Activated naive CD4-positive, alpha-beta T cell treated with anti-CD3 and anti-CD28 coated beads, Interleukin-2, amount 50 U/mL, for 24 hours (primary cell): ENCODE measurements around the gene ABL1.
"Not testable (repeated sequence)": the region's sequence is repeated elsewhere in the genome, so short reads cannot be mapped to it uniquely, and the experiment has no call there.

ENCODE experiments used
- H3K27ac Mint-ChIP-seq: one replicate; pipeline ENCODE4 v1.8.0; 2021; ENCODE audit warnings: mild to moderate bottlenecking, mixed read lengths
- H3K27me3 Mint-ChIP-seq: one replicate; pipeline ENCODE4 v1.8.0; 2021; ENCODE audit warnings: mixed read lengths
- H3K36me3 Mint-ChIP-seq: one replicate; pipeline ENCODE4 v1.8.0; 2021; ENCODE audit warnings: mixed read lengths
- H3K4me1 Mint-ChIP-seq: one replicate; pipeline ENCODE4 v1.8.0; 2021; ENCODE audit warnings: mixed read lengths
- H3K4me3 Mint-ChIP-seq: one replicate; pipeline ENCODE4 v1.8.0; 2021; ENCODE audit warnings: mild to moderate bottlenecking, mixed read lengths
- H3K9me3 Mint-ChIP-seq: one replicate; pipeline ENCODE4 v1.8.0; 2021; ENCODE audit warnings: mixed read lengths

The ABL1 gene

GRCh38 chr9:130905902-130906734 is 71.1 kb downstream of the ABL1 start:
- H3K36me3 Mint-ChIP-seq, result no peaks in the 10 kb centered on the region
- no peak overlapping the region for H3K27ac Mint-ChIP-seq
- H3K4me3 Mint-ChIP-seq, result no peak overlapping the region
- no peaks in the 10 kb centered on the region for H3K9me3 Mint-ChIP-seq
- no peaks in the 10 kb centered on the region for H3K27me3 Mint-ChIP-seq
- no peaks in the 10 kb centered on the region for H3K4me1 Mint-ChIP-seq

GRCh38 chr9:130906735-130907416 is 71.8 kb downstream of the ABL1 start:
- Mint-ChIP-seq H3K27ac (no peak overlapping the region), H3K27me3 (no peaks in the 10 kb centered on the region), H3K36me3 (no peaks in the 10 kb centered on the region), H3K4me1 (no peaks in the 10 kb centered on the region), H3K4me3 (no peak overlapping the region), H3K9me3 (no peaks in the 10 kb centered on the region)

GRCh38 chr9:130908146-130908877 is 73.3 kb downstream of the ABL1 start:
- Mint-ChIP-seq H3K4me3 (no peak overlapping the region), H3K27me3 (no peaks in the 10 kb centered on the region), H3K9me3 (no peaks in the 10 kb centered on the region), H3K36me3 (no peaks in the 10 kb centered on the region), H3K27ac (no peak overlapping the region), H3K4me1 (no peaks in the 10 kb centered on the region)

GRCh38 chr9:130908878-130909355 is 73.9 kb downstream of the ABL1 start:
- Mint-ChIP-seq H3K9me3 (no peaks in the 10 kb centered on the region), H3K4me3 (no peak overlapping the region), H3K4me1 (no peaks in the 10 kb centered on the region), H3K27ac (no peak overlapping the region), H3K27me3 (no peaks in the 10 kb centered on the region), H3K36me3 (no peaks in the 10 kb centered on the region)

- not testable (repeated sequence) for H3K4me3 Mint-ChIP-seq, H3K27me3 Mint-ChIP-seq, H3K4me1 Mint-ChIP-seq, H3K9me3 Mint-ChIP-seq, H3K27ac Mint-ChIP-seq, H3K36me3 Mint-ChIP-seq
Measured at GRCh38 chr9:130910041-130910440, 75.0 kb downstream of the ABL1 start.

DNA sequence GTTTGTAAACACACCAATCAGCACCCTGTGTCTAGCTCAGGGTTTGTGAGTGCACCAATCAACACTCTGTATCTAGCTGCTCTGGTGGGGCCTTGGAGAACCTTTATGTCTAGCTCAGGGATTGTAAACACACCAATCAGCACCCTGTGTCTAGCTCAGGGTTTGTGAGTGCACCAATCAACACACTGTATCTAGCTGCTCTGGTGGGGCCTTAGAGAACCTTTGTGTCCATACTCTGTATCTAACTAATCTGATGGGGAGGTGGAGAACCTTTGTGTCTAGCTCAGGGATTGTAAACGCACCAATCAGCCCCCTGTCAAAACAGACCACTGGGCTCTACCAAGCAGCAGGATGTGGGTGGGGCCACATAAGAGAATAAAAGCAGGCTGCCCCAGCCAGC is 75.6 kb downstream of the ABL1 start:
- H3K9me3 Mint-ChIP-seq, H3K27ac Mint-ChIP-seq, H3K4me1 Mint-ChIP-seq, H3K4me3 Mint-ChIP-seq, H3K27me3 Mint-ChIP-seq, H3K36me3 Mint-ChIP-seq: not testable (repeated sequence)

GRCh38 chr9:130911254-130912049 is 76.4 kb downstream of the ABL1 start:
- no peaks in the 10 kb centered on the region for H3K4me1 Mint-ChIP-seq
- no peaks in the 10 kb centered on the region for H3K36me3 Mint-ChIP-seq
- no peak overlapping the region for H3K4me3 Mint-ChIP-seq
- no peaks in the 10 kb centered on the region for H3K9me3 Mint-ChIP-seq
- no peak overlapping the region for H3K27ac Mint-ChIP-seq
- H3K27me3 Mint-ChIP-seq, result no peaks in the 10 kb centered on the region

GRCh38 chr9:130912932-130913598 is 78.0 kb downstream of the ABL1 start:
- no peaks in the 10 kb centered on the region for H3K27me3 Mint-ChIP-seq
- H3K4me3 Mint-ChIP-seq, result no peak overlapping the region
- H3K27ac Mint-ChIP-seq, result no peak overlapping the region
- no peaks in the 10 kb centered on the region for H3K36me3 Mint-ChIP-seq
- no peaks in the 10 kb centered on the region for H3K9me3 Mint-ChIP-seq
- H3K4me1 Mint-ChIP-seq, result no peaks in the 10 kb centered on the region

DNA sequence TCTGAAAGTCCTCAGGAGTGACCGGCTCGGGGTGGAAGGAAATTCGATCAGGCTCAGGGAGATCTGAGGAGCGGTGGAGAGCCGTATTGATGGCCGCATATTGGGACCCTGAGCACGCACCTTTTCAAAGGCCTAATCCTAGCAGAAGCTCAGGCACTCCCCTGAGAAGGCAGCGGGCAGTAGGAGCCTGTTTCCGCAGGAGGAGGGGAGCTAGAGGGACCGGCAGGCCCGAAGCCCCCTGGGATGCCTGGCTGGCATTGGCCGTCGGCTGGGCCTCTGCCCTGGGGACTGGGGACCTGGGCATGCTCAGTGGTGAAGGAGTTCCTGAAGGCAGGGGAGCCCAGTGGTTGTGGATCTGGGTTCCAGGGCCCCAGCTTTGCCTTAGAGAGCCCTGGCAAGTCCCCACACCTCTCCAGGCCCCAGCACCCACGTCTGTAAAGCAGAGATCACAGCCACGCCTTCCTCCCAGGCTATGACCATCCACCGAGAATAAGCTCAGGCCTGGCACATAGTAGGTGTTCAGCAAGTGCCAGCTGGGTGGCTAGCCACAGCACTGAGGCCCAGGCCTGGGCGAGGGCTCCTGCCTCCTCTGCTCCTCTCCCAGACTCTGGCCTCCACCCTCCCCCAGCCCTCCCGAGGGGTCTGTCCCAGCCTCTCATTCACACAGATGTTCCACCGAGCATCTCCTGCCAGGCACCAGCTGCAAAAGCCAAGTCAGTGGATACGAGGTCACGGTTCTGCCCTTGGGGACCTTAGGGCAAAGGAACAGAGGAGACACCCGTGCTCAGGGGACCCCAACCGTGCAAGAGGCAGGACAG is 78.8 kb downstream of the ABL1 start:
- Mint-ChIP-seq H3K27ac (no peak overlapping the region), H3K36me3 (no peaks in the 10 kb centered on the region), H3K4me3 (no peak overlapping the region), H3K9me3 (no peaks in the 10 kb centered on the region), H3K27me3 (no peaks in the 10 kb centered on the region), H3K4me1 (no peaks in the 10 kb centered on the region)

GRCh38 chr9:130914417-130915095 is 79.5 kb downstream of the ABL1 start:
- Mint-ChIP-seq H3K9me3 (no peaks in the 10 kb centered on the region), H3K4me1 (no peaks in the 10 kb centered on the region), H3K27me3 (no peaks in the 10 kb centered on the region), H3K27ac (no peak overlapping the region), H3K36me3 (no peaks in the 10 kb centered on the region), H3K4me3 (no peak overlapping the region)

DNA sequence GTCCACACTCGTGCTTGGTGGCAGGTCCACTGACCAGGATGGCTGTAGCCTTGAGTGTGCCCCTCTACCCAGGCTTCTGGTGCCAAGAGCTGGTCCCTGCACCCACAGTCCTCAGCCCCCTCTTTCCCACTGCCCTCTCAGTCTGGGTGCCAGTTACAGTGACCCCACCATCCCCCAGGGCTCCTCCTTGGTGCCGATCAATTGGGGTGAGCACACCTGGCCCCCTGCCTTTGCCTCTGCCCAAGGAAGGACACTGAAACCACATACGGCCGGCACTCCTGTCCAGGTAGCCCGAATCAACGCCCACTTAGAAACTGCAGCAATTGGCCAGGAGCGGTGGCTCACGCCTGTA is 80.0 kb downstream of the ABL1 start:
- no peaks in the 10 kb centered on the region for H3K36me3 Mint-ChIP-seq
- no peaks in the 10 kb centered on the region for H3K4me1 Mint-ChIP-seq
- no peaks in the 10 kb centered on the region for H3K9me3 Mint-ChIP-seq
- no peak overlapping the region for H3K4me3 Mint-ChIP-seq
- H3K27ac Mint-ChIP-seq, result no peak overlapping the region
- no peaks in the 10 kb centered on the region for H3K27me3 Mint-ChIP-seq

DNA sequence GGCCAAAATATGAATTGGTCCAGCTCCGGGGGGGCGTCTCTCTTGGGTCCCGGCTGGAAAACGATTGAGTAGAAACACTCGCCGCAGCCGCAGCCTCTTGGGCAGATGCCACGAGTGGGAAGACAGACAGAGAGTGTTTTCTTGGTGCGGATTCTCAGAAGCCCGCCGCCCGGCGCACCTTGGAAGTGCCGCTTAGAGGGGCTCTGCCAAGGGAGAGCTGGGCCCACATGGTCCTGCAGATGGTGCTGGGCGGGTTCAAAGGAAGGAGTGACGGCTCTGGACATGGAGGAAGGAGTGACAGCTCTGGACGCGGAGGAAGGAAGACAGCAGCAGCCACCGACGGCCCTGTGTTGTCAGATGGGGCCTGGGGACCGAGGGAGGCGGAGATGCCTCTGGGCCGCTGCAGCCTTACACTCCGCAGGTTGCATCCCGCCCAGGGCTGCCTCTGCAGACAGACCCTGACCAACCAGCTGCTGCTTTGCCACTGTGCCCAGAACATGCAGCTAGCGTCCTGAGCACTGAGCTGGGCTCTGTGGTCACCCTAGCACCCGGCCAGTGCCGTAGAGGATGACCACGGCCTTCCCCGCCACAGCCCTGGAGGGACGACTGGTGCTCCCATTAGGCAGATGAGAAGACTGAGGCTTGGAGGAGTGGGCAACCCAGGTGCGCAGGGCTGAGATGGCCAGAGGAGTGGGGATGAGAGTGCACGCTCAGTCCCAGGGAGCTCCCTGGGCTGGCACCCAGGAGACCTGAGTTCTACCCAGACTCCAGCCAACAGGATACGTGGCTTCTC is 82.3 kb downstream of the ABL1 start:
- Mint-ChIP-seq H3K4me3 (no peak overlapping the region), H3K9me3 (no peaks in the 10 kb centered on the region), H3K27me3 (no peaks in the 10 kb centered on the region), H3K36me3 (no peaks in the 10 kb centered on the region), H3K4me1 (no peaks in the 10 kb centered on the region), H3K27ac (no peak overlapping the region)

DNA sequence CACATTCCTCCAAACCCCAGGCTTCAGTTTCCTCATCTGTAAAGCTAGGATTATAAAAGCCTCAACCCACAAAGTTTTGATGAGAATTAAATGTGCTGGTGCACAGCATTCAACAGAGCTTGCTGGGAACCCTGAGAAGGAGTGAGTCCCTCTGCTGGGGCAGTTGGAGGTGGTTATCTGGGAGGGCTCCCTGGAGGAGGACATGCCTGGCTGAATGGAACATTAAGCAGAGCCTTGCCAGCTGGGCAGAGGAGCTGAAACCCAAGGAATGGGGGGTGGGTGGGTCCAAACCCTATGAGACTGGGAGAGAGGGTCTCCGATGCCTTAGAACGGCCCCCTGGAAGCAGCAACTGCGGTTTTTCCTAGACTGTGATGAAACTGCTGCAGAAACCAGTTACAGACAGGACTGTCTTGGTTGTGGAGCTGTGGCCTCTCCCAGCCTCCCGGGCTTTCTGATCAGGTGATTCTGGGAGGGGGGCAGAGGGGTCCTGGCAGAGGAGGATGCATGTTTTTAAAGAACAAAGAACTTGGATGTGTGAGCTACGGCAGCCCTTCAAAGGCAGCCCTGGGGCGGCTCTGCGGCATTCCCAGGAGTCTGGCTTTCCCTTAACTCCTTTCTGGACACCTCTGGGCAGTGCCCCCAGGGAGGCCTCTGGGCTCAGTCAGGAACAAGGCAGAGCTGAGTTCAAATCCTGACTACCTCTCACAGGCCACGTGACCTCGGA is 83.2 kb downstream of the ABL1 start:
- no peaks in the 10 kb centered on the region for H3K4me1 Mint-ChIP-seq
- no peaks in the 10 kb centered on the region for H3K36me3 Mint-ChIP-seq
- H3K4me3 Mint-ChIP-seq, result no peak overlapping the region
- no peaks in the 10 kb centered on the region for H3K9me3 Mint-ChIP-seq
- no peaks in the 10 kb centered on the region for H3K27me3 Mint-ChIP-seq
- H3K27ac Mint-ChIP-seq, result no peak overlapping the region
